ENCODE results near the gene NEU4.

DNA sequence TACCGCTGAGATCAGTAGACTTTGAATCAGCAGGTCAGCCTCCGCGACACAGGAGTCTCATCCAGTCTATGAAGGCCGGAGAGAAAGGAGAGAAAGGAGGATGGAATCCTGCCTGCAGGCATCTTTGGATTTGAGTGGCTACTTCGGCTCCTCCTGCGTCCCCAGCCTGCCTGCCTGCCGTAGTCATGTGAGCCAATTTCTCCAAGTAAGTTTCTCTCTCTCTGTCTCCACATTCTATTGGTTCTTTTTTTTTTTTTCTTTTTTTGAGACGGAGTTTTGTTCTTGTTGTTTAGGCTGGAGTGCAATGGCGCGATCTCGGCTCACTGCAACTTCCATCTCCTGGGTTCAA is 33.0 kb downstream of the NEU4 start:
- TF ChIP-seq, protein P1, sequence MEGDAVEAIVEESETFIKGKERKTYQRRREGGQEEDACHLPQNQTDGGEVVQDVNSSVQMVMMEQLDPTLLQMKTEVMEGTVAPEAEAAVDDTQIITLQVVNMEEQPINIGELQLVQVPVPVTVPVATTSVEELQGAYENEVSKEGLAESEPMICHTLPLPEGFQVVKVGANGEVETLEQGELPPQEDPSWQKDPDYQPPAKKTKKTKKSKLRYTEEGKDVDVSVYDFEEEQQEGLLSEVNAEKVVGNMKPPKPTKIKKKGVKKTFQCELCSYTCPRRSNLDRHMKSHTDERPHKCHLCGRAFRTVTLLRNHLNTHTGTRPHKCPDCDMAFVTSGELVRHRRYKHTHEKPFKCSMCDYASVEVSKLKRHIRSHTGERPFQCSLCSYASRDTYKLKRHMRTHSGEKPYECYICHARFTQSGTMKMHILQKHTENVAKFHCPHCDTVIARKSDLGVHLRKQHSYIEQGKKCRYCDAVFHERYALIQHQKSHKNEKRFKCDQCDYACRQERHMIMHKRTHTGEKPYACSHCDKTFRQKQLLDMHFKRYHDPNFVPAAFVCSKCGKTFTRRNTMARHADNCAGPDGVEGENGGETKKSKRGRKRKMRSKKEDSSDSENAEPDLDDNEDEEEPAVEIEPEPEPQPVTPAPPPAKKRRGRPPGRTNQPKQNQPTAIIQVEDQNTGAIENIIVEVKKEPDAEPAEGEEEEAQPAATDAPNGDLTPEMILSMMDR (conservative IDR thresholded peaks at IDR 0.05 in 1 of 2, IDR thresholded peaks at IDR 0.05 in 1 of 2; ENCODE audit: low read depth in 1 of 2, low read length in 2 of 2), result no peak
- no peak for TF ChIP-seq EZH2 (IDR thresholded peaks at IDR 0.05; ENCODE audit: low read length, missing control alignments)
